Posterior vena cava (tissue), 2 donors: Measurements from ENCODE around the gene ATRN. TPM values are rescaled to one million over a fixed set of nuclear protein-coding genes. Genes with fewer than 3 reads are reported as not detected.
"Not testable (repeated sequence)": the region's sequence is repeated elsewhere in the genome, so short reads cannot be mapped to it uniquely, and the experiment has no call there.

Source experiments
- DNase-seq: peaks from one replicate; pipeline ENCODE4 v3.0.0-alpha.2; 2020; ENCODE audit warnings: low spot score
- intact Hi-C, 2 donors: fragments of 100-400 bp; cut with DNase I; formaldehyde crosslinking; loops; one replicate each; pipeline versions ENCODE4 v1.14.1 to v1.14.2; 2022 to 2023
- total RNA-seq, 2 donors: library from RNA; stranded (reverse); fragmentation: NEBNext Ultra II Directional; extraction: Animal tissue kit (Norgen Biotek cat#: 25700); gene quantifications; one replicate each; pipeline ENCODE4 v1.2.1, GENCODE V29; 2021
- donor health status: DM: yes; HTN: yes; CAD: no.
- donor health status: DM: yes; HTN: yes; CAD: no.

ATRN gene
- total RNA-seq, 2 donors from 2014 or later, result 21.3 to 26.1 TPM

GRCh38 chr20:3505148-3505547, 34.3 kb downstream of the ATRN start:
- intact Hi-C loops, result no loop called here
- no peak for DNase-seq

- intact Hi-C loops, result no loop called here
- DNase-seq, result no peak
These were observed 38.2 kb downstream of the ATRN start for GRCh38 chr20:3509064-3509463.

GRCh38 chr20:3510110-3510509, 39.3 kb downstream of the ATRN start:
- no peak for DNase-seq
- intact Hi-C loops, result no loop called here

GRCh38 chr20:3512239-3512638, 41.4 kb downstream of the ATRN start:
- DNase-seq, intact Hi-C loops: not testable (repeated sequence)

GRCh38 chr20:3514012-3514642, 43.3 kb downstream of the ATRN start:
- intact Hi-C loops, result no loop called here
- DNase-seq, result no peak

- no peak for DNase-seq
- intact Hi-C loops, result no loop called here
These were observed 44.8 kb downstream of the ATRN start for GRCh38 chr20:3515379-3516170.

GRCh38 chr20:3521852-3522740, 51.3 kb downstream of the ATRN start:
- DNase-seq, result no peak
- intact Hi-C loops, result no loop called here

GRCh38 chr20:3524696-3525095, 53.9 kb downstream of the ATRN start:
- intact Hi-C loops, DNase-seq: not testable (repeated sequence)

GRCh38 chr20:3532089-3532615, 61.3 kb downstream of the ATRN start:
- no peak for DNase-seq
- intact Hi-C loops, result no loop called here

- DNase-seq, intact Hi-C loops: not testable (repeated sequence)
These were observed 66.9 kb downstream of the ATRN start for GRCh38 chr20:3537733-3538132.

GRCh38 chr20:3539311-3540107, 68.7 kb downstream of the ATRN start:
- no peak for DNase-seq
- intact Hi-C loops, result no loop called here

GRCh38 chr20:3541887-3542721, 71.3 kb downstream of the ATRN start:
- DNase-seq, result no peak
- intact Hi-C loops, result no loop called here

GRCh38 chr20:3543901-3544507, 73.2 kb downstream of the ATRN start:
- intact Hi-C loops, result no loop called here
- no peak for DNase-seq

GRCh38 chr20:3545401-3545925, 74.6 kb downstream of the ATRN start:
- intact Hi-C loops, result no loop called here
- no peak for DNase-seq

GRCh38 chr20:3547906-3548305, 77.1 kb downstream of the ATRN start:
- intact Hi-C loops, result no loop called here
- no peak for DNase-seq

GRCh38 chr20:3550837-3551236, 80.0 kb downstream of the ATRN start:
- DNase-seq, result no peak
- intact Hi-C loops, result no loop called here

- no peak for DNase-seq
These were observed 81.0 kb downstream of the ATRN start for GRCh38 chr20:3551681-3552434.

More at GRCh38 chr20:3551681-3552434, 81.0 kb downstream of the ATRN start:
- intact Hi-C loops, result no loop called here
